Activated CD8-positive, alpha-beta T cell treated with anti-CD3 and anti-CD28 coated beads for 36 hours (primary cell): ENCODE results near the gene PAMR1. TPM values are rescaled to one million over a fixed set of nuclear protein-coding genes. Genes with fewer than 3 reads are reported as not detected.

ENCODE experiments used
- ATAC-seq: fragments of 200-7000 bp; cut with Tn5 transposase; one replicate; pipeline ENCODE4 v1.10.0; 2021; ENCODE audit warnings: mild to moderate bottlenecking, moderate library complexity
- CTCF ChIA-PET: fragments of 350-600 bp; sonication (Branson Sonifier 250); formaldehyde crosslinking; loops from one replicate; lab custom pipeline; 2021; ENCODE audit warnings: antibody characterized with exemption; lab: Charles Lee
- POLR2A ChIA-PET: fragments of 350-600 bp; sonication (Branson Sonifier 250); formaldehyde crosslinking; loops from one replicate; lab custom pipeline; 2021; ENCODE audit warnings: antibody characterized with exemption; lab: Charles Lee
- DNase-seq: peaks from one replicate; pipeline ENCODE4 v3.0.0-alpha.2; 2020
- H3K27ac Mint-ChIP-seq: one replicate; pipeline ENCODE4 v1.8.0; 2021; ENCODE audit warnings: mild to moderate bottlenecking, mixed read lengths
- H3K27me3 Mint-ChIP-seq: one replicate; pipeline ENCODE4 v1.8.0; 2021; ENCODE audit warnings: mixed read lengths
- H3K36me3 Mint-ChIP-seq: one replicate; pipeline ENCODE4 v1.8.0; 2021; ENCODE audit warnings: low read depth, mixed read lengths
- H3K4me1 Mint-ChIP-seq: one replicate; pipeline ENCODE4 v1.8.0; 2021; ENCODE audit warnings: low read depth, mixed read lengths
- H3K4me3 Mint-ChIP-seq: one replicate; pipeline ENCODE4 v1.8.0; 2021; ENCODE audit warnings: mild to moderate bottlenecking, moderate library complexity, mixed read lengths
- H3K9me3 Mint-ChIP-seq: one replicate; pipeline ENCODE4 v1.8.0; 2021; ENCODE audit warnings: mixed read lengths
- intact Hi-C: fragments of 100-400 bp; cut with micrococcal nuclease; formaldehyde crosslinking; loops from one replicate; pipeline ENCODE4 v1.10.0; 2022
- total RNA-seq, 2 experiments: library from RNA; stranded (reverse); gene quantifications; one replicate each; pipeline ENCODE4 v1.2.3, GENCODE V29; 2021
- TF ChIP-seq, protein P1 (sequence below): fragments of 200-600 bp; IDR thresholded peaks from one replicate; pipeline ENCODE4 v1.8.0; 2022; ENCODE audit warnings: antibody characterized with exemption, mild to moderate bottlenecking

The PAMR1 gene
- total RNA-seq, 2 experiments from 2014 or later, result not detected

DNA sequence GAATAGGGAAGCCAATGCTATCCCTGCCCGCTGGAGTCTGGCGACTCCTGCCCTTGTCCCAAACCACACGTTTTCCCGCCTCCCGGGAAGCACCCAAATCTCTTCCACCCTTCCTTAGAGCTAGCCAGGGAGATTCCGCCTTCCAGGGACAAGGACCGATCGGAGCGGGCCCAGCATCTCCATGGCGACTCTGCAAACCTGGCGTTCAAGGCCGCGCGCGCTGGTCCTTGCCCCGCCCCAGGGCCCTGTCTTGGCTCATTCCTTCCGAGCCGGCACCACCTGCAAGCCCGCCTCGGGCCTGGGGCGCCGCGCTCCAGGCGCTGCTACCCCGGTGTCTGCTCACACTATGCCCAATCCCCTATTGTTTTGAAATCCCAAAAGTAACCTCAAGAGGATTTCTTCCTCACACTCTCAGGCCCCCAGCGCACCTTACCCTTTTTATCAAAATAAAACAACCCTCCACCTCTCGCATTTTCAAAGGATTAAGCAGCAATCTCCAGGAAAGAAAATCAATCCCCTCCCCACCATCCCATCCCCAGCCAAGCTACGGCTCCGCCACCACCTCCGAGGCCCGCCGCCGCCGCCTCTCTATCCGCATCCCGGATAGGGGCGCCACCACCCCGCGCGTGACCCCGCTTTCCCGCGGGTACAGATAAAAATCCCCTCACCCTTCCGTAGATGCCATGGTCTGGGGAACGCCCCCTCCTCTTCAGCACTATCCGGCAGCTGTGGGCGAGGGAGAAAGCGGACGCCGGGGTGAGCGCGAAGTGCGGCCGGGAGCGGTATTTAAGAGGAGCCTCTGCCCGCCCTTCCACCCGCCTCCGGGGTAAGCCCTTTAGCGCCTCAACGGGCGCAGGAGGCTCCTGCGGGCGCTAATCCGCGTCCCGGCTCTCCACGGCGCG, 106.9 kb downstream of the PAMR1 start:
- peaks cover 70% of the 10 kb centered on the region for H3K27me3 Mint-ChIP-seq
- POLR2A ChIA-PET, result no interaction called here
- TF ChIP-seq, protein P1, sequence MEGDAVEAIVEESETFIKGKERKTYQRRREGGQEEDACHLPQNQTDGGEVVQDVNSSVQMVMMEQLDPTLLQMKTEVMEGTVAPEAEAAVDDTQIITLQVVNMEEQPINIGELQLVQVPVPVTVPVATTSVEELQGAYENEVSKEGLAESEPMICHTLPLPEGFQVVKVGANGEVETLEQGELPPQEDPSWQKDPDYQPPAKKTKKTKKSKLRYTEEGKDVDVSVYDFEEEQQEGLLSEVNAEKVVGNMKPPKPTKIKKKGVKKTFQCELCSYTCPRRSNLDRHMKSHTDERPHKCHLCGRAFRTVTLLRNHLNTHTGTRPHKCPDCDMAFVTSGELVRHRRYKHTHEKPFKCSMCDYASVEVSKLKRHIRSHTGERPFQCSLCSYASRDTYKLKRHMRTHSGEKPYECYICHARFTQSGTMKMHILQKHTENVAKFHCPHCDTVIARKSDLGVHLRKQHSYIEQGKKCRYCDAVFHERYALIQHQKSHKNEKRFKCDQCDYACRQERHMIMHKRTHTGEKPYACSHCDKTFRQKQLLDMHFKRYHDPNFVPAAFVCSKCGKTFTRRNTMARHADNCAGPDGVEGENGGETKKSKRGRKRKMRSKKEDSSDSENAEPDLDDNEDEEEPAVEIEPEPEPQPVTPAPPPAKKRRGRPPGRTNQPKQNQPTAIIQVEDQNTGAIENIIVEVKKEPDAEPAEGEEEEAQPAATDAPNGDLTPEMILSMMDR, result no peak
- peaks cover 8% of the 10 kb centered on the region for H3K4me1 Mint-ChIP-seq
- intact Hi-C loops, result no loop called here
- CTCF ChIA-PET, result no interaction called here
- H3K36me3 Mint-ChIP-seq, result no peaks in the 10 kb centered on the region
- H3K27ac Mint-ChIP-seq, result no peak overlapping the region
- DNase-seq (peak; percentile 43), ATAC-seq (peak; percentile 60)
- H3K4me3 Mint-ChIP-seq, result peak overlapping the region; percentile 49
- no peaks in the 10 kb centered on the region for H3K9me3 Mint-ChIP-seq

DNA sequence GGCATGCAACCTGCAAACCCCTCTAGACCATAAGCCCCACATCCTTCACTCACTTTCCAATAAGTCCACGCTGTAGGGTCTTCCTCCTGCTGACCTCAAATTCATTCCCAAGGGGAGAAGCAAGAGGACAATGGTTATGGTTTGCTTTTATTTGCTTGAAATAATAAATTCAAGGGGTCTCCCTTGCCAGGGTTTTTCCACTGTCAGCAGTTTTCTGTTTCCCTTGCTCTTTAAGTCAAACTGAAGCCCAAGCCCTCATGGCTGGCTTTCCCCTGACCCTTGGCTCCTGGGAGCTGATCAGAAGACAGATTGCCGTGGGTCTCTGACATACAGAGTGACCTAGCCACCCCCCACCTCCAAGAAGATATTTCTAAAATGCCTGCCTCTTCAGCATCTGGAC, 109.9 kb downstream of the PAMR1 start:
- CTCF ChIA-PET, result interaction anchor here (1.2 to 1.5 kb wide), 4 partner anchors 12 to 489 kb away, joined by 3 to 5 read pairs (median 4); no protein-coding TSS in a partner anchor
- DNase-seq (no peak), ATAC-seq (no peak)
- H3K4me1 Mint-ChIP-seq, result peaks cover 6% of the 10 kb centered on the region
- H3K27ac Mint-ChIP-seq, result no peak overlapping the region
- peaks cover 51% of the 10 kb centered on the region for H3K27me3 Mint-ChIP-seq
- intact Hi-C loops, result no loop called here
- POLR2A ChIA-PET, result no interaction called here
- no peaks in the 10 kb centered on the region for H3K9me3 Mint-ChIP-seq
- H3K4me3 Mint-ChIP-seq, result no peak overlapping the region
- TF ChIP-seq, protein P1, result no peak
- no peaks in the 10 kb centered on the region for H3K36me3 Mint-ChIP-seq

DNA sequence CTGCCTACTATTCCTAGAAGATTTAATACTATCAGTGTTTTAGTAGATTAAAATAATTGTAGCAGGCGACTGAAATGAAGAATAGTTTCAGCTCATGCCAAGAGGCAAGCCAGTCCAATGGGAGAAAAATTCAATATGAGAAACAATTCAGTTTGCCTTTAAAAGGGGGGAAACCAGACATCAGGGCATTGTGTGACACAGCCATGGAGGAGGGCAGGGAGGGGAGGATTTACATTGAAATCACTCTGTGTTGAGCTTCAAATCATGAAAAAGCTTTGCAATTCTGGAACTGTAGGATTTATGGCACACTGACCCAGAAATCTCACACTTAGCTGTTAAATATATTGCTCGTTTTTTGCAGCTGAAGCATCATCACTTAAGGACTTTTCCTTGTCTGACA, 110.6 kb downstream of the PAMR1 start:
- no peak for ATAC-seq
- CTCF ChIA-PET, result interaction anchor here (1.2 to 1.5 kb wide), 4 partner anchors 11 to 488 kb away, joined by 3 to 5 read pairs (median 4); no protein-coding TSS in a partner anchor
- intact Hi-C loops, result no loop called here

DNA sequence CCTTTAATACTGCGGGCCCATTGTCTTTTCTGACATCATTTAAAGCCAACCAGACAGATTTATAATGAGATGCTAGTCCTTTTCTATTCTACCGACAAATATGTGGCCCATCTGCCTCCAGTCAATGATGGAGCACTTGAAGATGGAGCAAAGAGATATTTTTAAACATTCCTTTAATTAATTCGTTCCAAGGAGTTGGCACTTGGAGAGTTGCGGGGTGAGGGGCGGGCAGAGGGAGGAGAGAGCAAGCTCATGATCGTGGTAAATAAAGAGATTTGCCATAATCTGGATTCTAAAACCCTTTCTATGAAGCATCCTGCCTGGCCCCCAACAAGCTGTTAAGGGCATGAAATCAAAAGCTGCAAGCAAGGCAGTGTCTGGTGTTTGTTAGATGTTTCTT, 111.1 kb downstream of the PAMR1 start:
- TF ChIP-seq, protein P1, result no peak
- intact Hi-C loops, result no loop called here
- no peak for DNase-seq
- ChIA-PET CTCF (interaction anchor here (1.2 to 1.5 kb wide), 3 partner anchors 11 to 487 kb away, joined by 3 to 5 read pairs (median 4); no protein-coding TSS in a partner anchor), POLR2A (no interaction called here)
- Mint-ChIP-seq H3K4me3 (no peak overlapping the region), H3K27ac (no peak overlapping the region), H3K9me3 (no peaks in the 10 kb centered on the region), H3K36me3 (no peaks in the 10 kb centered on the region), H3K4me1 (peaks cover 2% of the 10 kb centered on the region), H3K27me3 (peaks cover 47% of the 10 kb centered on the region)
- ATAC-seq, result no peak

More for the DNA sequence above, 110.6 kb downstream of the PAMR1 start:
- POLR2A ChIA-PET, result no interaction called here
- DNase-seq, result no peak
- Mint-ChIP-seq H3K36me3 (no peaks in the 10 kb centered on the region), H3K4me3 (no peak overlapping the region), H3K9me3 (no peaks in the 10 kb centered on the region), H3K27me3 (peaks cover 48% of the 10 kb centered on the region), H3K27ac (no peak overlapping the region), H3K4me1 (peaks cover 2% of the 10 kb centered on the region)
- TF ChIP-seq, protein P1, result no peak

DNA sequence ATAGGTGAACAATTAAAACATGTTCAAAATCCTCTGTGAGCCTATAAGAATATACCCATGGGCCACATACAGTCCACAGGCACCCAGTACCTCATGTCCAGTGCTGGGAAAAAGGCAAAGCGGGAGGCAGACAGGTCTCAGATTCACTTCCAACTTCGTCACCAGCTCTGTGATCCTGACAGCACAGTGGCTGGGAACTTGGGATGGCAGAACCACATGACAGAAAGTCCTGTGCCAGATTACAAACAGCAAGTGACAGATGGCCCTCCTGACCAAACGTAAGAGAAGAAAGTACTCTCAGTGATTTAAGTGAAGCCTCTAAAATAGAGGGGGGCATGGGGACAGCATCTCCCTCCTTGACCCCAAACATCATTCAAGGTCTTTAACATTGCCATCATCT, 111.8 kb downstream of the PAMR1 start:
- no peaks in the 10 kb centered on the region for H3K9me3 Mint-ChIP-seq

More for the DNA sequence above, 111.8 kb downstream of the PAMR1 start:
- Mint-ChIP-seq H3K4me1 (peaks cover 2% of the 10 kb centered on the region), H3K36me3 (no peaks in the 10 kb centered on the region), H3K27ac (no peak overlapping the region), H3K27me3 (peaks cover 45% of the 10 kb centered on the region), H3K4me3 (no peak overlapping the region)
- POLR2A ChIA-PET, result no interaction called here
- DNase-seq (no peak), ATAC-seq (no peak)
- CTCF ChIA-PET, result interaction anchor here (1.4 to 1.9 kb wide), 2 partner anchors 46 to 488 kb away, joined by 5 to 8 read pairs; no protein-coding TSS in a partner anchor
- intact Hi-C loops, result no loop called here
- TF ChIP-seq, protein P1, result no peak
